HTERT RPE-1 (cell line): Measurements from ENCODE around the gene HOXD10.

ENCODE experiments used
- in situ Hi-C: fragments of 300-500 bp; cut with MboI; formaldehyde crosslinking; loops from 4 replicates; pipeline ENCODE4 v1.14.3; 2020; ENCODE audit warnings: low sequenced_read_pairs

HOXD10 gene

GRCh38 chr2:176115883-176116813 is at the start of gene HOXD10:
HOXD10 (plus strand) TSS chr2:176116778; CDS start chr2:176116834, 56 bp downstream.
- in situ Hi-C loops: no loop called here

GRCh38 chr2:176067589-176068418 is 48.8 kb upstream of the HOXD10 start:
- in situ Hi-C loops: no loop called here

- in situ Hi-C loops: no loop called here
These were observed 48.2 kb upstream of the HOXD10 start for GRCh38 chr2:176068419-176068832.

- in situ Hi-C loops: no loop called here
These were observed 45.0 kb upstream of the HOXD10 start for GRCh38 chr2:176071330-176072291.

- in situ Hi-C loops: no loop called here
These were observed 44.3 kb upstream of the HOXD10 start for GRCh38 chr2:176072292-176072669.

- in situ Hi-C loops: no loop called here
These were observed 43.4 kb upstream of the HOXD10 start for GRCh38 chr2:176072951-176073904.

GRCh38 chr2:176074919-176075425 is 41.6 kb upstream of the HOXD10 start:
- in situ Hi-C loops: loop anchor here (25.0 kb wide), 1 partner anchor 388 kb away; no protein-coding TSS in a partner anchor

- in situ Hi-C loops: loop anchor here (25.0 kb wide), 1 partner anchor 388 kb away; no protein-coding TSS in a partner anchor
These were observed 41.1 kb upstream of the HOXD10 start for GRCh38 chr2:176075481-176075880.

GRCh38 chr2:176076063-176076462 is 40.5 kb upstream of the HOXD10 start:
- in situ Hi-C loops: loop anchor here (25.0 kb wide), 1 partner anchor 389 kb away; no protein-coding TSS in a partner anchor

GRCh38 chr2:176076796-176077195 is 39.8 kb upstream of the HOXD10 start:
- in situ Hi-C loops: loop anchor here (25.0 kb wide), 1 partner anchor 389 kb away; no protein-coding TSS in a partner anchor

GRCh38 chr2:176078541-176079284 is 37.9 kb upstream of the HOXD10 start:
- in situ Hi-C loops: loop anchor here (25.0 kb wide), 1 partner anchor 391 kb away; no protein-coding TSS in a partner anchor

- in situ Hi-C loops: loop anchor here (25.0 kb wide), 1 partner anchor 392 kb away; no protein-coding TSS in a partner anchor
These were observed 37.2 kb upstream of the HOXD10 start for GRCh38 chr2:176079285-176079830.

GRCh38 chr2:176079831-176080539 is 36.6 kb upstream of the HOXD10 start:
- in situ Hi-C loops: loop anchor here (25.0 kb wide), 1 partner anchor 393 kb away; no protein-coding TSS in a partner anchor

- in situ Hi-C loops: loop anchor here (25.0 kb wide), 1 partner anchor 393 kb away; no protein-coding TSS in a partner anchor
These were observed 35.8 kb upstream of the HOXD10 start for GRCh38 chr2:176080540-176081375.

- in situ Hi-C loops: loop anchor here (25.0 kb wide), 1 partner anchor 394 kb away; no protein-coding TSS in a partner anchor
These were observed 35.2 kb upstream of the HOXD10 start for GRCh38 chr2:176081376-176081836.
